H9 (cell line): Measurements from ENCODE around the gene IRAK1BP1. TPM values are rescaled to one million over a fixed set of nuclear protein-coding genes. Genes with fewer than 3 reads are reported as not detected.
"Not testable (repeated sequence)": the region's sequence is repeated elsewhere in the genome, so short reads cannot be mapped to it uniquely, and the experiment has no call there.

Source experiments
- DNase-seq: peaks from one replicate; pipeline ENCODE4 v3.0.0-alpha.2; 2017
- H2AFZ ChIP-seq: one replicate; pipeline ENCODE4 v1.6.1; 2013; ENCODE audit warnings: mild to moderate bottlenecking, low read length, control low read depth, moderate library complexity
- H2AK5ac ChIP-seq: 2 replicates; pipeline ENCODE4 v1.6.1; 2013; ENCODE audit warnings: low read length, control low read depth, mixed read lengths; ENCODE audit not compliant: insufficient read length
- H2BK120ac ChIP-seq: one replicate; pipeline ENCODE4 v1.6.1; 2013; ENCODE audit warnings: low read depth, mild to moderate bottlenecking, low read length, control low read depth, inconsistent platforms; ENCODE audit not compliant: poor library complexity, severe bottlenecking
- H2BK12ac ChIP-seq: 2 replicates; pipeline ENCODE4 v1.6.1; 2013; ENCODE audit warnings: low read length, control low read depth, mixed read lengths, low read depth; ENCODE audit not compliant: insufficient read length
- H2BK15ac ChIP-seq: 2 replicates; pipeline ENCODE4 v1.6.1; 2013; ENCODE audit warnings: low read depth, low read length, control low read depth
- H2BK20ac ChIP-seq: one replicate; pipeline ENCODE4 v1.6.1; 2013; ENCODE audit warnings: low read depth, mild to moderate bottlenecking, low read length, control low read depth, inconsistent platforms; ENCODE audit not compliant: poor library complexity, severe bottlenecking
- H2BK5ac ChIP-seq: 2 replicates; pipeline ENCODE4 v1.6.1; 2013; ENCODE audit warnings: low read length, control low read depth, mixed read lengths; ENCODE audit not compliant: insufficient read length
- H3K14ac ChIP-seq: 2 replicates; pipeline ENCODE4 v1.6.1; 2013; ENCODE audit warnings: low read length, control low read depth; ENCODE audit not compliant: insufficient read depth
- H3K18ac ChIP-seq: 2 replicates; pipeline ENCODE4 v1.6.1; 2013; ENCODE audit warnings: low read depth, mild to moderate bottlenecking, mixed read lengths, low read length, control low read depth; ENCODE audit not compliant: insufficient read length
- H3K23ac ChIP-seq: 2 replicates; pipeline ENCODE4 v1.6.1; 2013; ENCODE audit warnings: low read length, control low read depth, mixed read lengths, low read depth; ENCODE audit not compliant: insufficient read length
- H3K23me2 ChIP-seq: 2 replicates; pipeline ENCODE4 v1.6.1; 2013; ENCODE audit warnings: low read depth, mild to moderate bottlenecking, mixed read lengths, low read length, control low read depth; ENCODE audit not compliant: insufficient read length, poor library complexity, severe bottlenecking
- H3K27ac ChIP-seq: 2 replicates; pipeline ENCODE4 v1.5.1; 2013; ENCODE audit warnings: low read length, control low read depth, mixed read lengths, low read depth; ENCODE audit not compliant: insufficient read length
- H3K27me3 ChIP-seq: 2 replicates; pipeline ENCODE4 v1.6.1; 2013; ENCODE audit warnings: low read length, control low read depth, inconsistent platforms; ENCODE audit not compliant: insufficient read depth
- H3K4ac ChIP-seq: 2 replicates; pipeline ENCODE4 v1.6.1; 2013; ENCODE audit warnings: low read depth, mild to moderate bottlenecking, control low read depth, inconsistent platforms, low read length, moderate library complexity
- H3K4me1 ChIP-seq: 2 replicates; pipeline ENCODE4 v1.6.1; 2013; ENCODE audit warnings: low read length, control low read depth, inconsistent platforms; ENCODE audit not compliant: insufficient read depth
- H3K4me2 ChIP-seq: 2 replicates; pipeline ENCODE4 v1.6.1; 2013; ENCODE audit warnings: low read length, control low read depth, mixed read lengths; ENCODE audit not compliant: insufficient read length, insufficient read depth
- H3K56ac ChIP-seq: 2 replicates; pipeline ENCODE4 v1.6.1; 2013; ENCODE audit warnings: low read depth, mild to moderate bottlenecking, mixed read lengths, low read length, control low read depth; ENCODE audit not compliant: insufficient read length
- H3K79me1 ChIP-seq: 2 replicates; pipeline ENCODE4 v1.6.1; 2013; ENCODE audit warnings: low read depth, mild to moderate bottlenecking, moderate library complexity, low read length, control low read depth, inconsistent platforms; ENCODE audit not compliant: insufficient read depth, poor library complexity, severe bottlenecking
- H3K79me2 ChIP-seq: 2 replicates; pipeline ENCODE4 v1.6.1; 2013; ENCODE audit warnings: low read length, control low read depth, inconsistent platforms; ENCODE audit not compliant: insufficient read depth
- H3K9ac ChIP-seq: 2 replicates; pipeline ENCODE4 v1.6.1; 2013; ENCODE audit warnings: low read length, control low read depth, mixed read lengths; ENCODE audit not compliant: insufficient read length; ENCODE audit errors: extremely low read depth
- H3K9me3 ChIP-seq: one replicate; pipeline ENCODE4 v1.6.1; 2013; ENCODE audit warnings: low read depth, low read length, inconsistent platforms; ENCODE audit not compliant: control insufficient read depth
- H3T11ph ChIP-seq: one replicate; pipeline ENCODE4 v1.6.1; 2013; ENCODE audit warnings: mild to moderate bottlenecking, low read length, control low read depth, inconsistent platforms
- H4K20me1 ChIP-seq: one replicate; pipeline ENCODE4 v1.6.1; 2013; ENCODE audit not compliant: control insufficient read depth, insufficient read length, insufficient read depth
- H4K5ac ChIP-seq: 2 replicates; pipeline ENCODE4 v1.6.1; 2013; ENCODE audit warnings: low read depth, mild to moderate bottlenecking, mixed read lengths, low read length, control low read depth; ENCODE audit not compliant: insufficient read length
- H4K8ac ChIP-seq: replicated peaks from 2 replicates; pipeline ENCODE4 v1.6.1; 2013; ENCODE audit warnings: low read length, control low read depth, mixed read lengths, low read depth; ENCODE audit not compliant: insufficient read length
- H4K91ac ChIP-seq: 2 replicates; pipeline ENCODE4 v1.6.1; 2013; ENCODE audit warnings: low read depth, mild to moderate bottlenecking, moderate library complexity, mixed read lengths, low read length, control low read depth; ENCODE audit not compliant: insufficient read length
- H3K27ac Mint-ChIP-seq, 3 experiments: 2 replicates in 2 of 3; 3 replicates in 1 of 3; pipeline ENCODE4 v1.8.0; 2020 to 2021; ENCODE audit warnings: mixed read lengths in 3 of 3, mild to moderate bottlenecking in 1 of 3, moderate library complexity in 1 of 3
- H3K27me3 Mint-ChIP-seq: 2 replicates; pipeline ENCODE4 v1.8.0; 2021; ENCODE audit warnings: low read depth, mild to moderate bottlenecking, moderate library complexity, mixed read lengths
- H3K36me3 Mint-ChIP-seq, 3 experiments: 2 replicates in 2 of 3; 3 replicates in 1 of 3; pipeline ENCODE4 v1.8.0; 2020 to 2021; ENCODE audit warnings: low read depth in 3 of 3, mixed read lengths in 3 of 3; ENCODE audit not compliant: insufficient read depth in 1 of 3
- H3K4me1 Mint-ChIP-seq, 2 experiments: 2 replicates each; pipeline ENCODE4 v1.8.0; 2020; ENCODE audit warnings: mixed read lengths in 2 of 2
- H3K4me3 Mint-ChIP-seq, 2 experiments: 2 replicates in 1 of 2; 3 replicates in 1 of 2; pipeline ENCODE4 v1.8.0; 2020 to 2021; ENCODE audit warnings: mild to moderate bottlenecking in 2 of 2, mixed read lengths in 2 of 2, moderate library complexity in 1 of 2
- H3K9me3 Mint-ChIP-seq, 2 experiments: 2 replicates in 1 of 2; 3 replicates in 1 of 2; pipeline ENCODE4 v1.8.0; 2020; ENCODE audit warnings: mild to moderate bottlenecking in 2 of 2, mixed read lengths in 2 of 2, moderate library complexity in 1 of 2
- whole genome bisulfite sequencing: extraction: QIAGEN DNeasy Blood & Tissue Kit; methylation state at CpG from one replicate; pipeline ENCODE4 v1.1.7; 2013; ENCODE audit warnings: missing lambda C conversion rate, low lambda C conversion rate, mixed read lengths; ENCODE audit not compliant: insufficient read length; ENCODE audit errors: extremely low coverage; 5-methylcytosine and 5-hydroxymethylcytosine counted together
- total RNA-seq: library from RNA; stranded (reverse); gene quantifications from 2 replicates; pipeline ENCODE4 v1.2.1, GENCODE V29; 2021
- TF ChIP-seq, protein P1 (sequence below): fragments of 200-600 bp; sonication (generic); conservative IDR thresholded peaks from 3 replicates; pipeline ENCODE4 v1.8.0; 2021; ENCODE audit warnings: antibody characterized with exemption, mild to moderate bottlenecking

IRAK1BP1 gene
- total RNA-seq, 1 experiment from 2014 or later: 3.8 TPM

DNA sequence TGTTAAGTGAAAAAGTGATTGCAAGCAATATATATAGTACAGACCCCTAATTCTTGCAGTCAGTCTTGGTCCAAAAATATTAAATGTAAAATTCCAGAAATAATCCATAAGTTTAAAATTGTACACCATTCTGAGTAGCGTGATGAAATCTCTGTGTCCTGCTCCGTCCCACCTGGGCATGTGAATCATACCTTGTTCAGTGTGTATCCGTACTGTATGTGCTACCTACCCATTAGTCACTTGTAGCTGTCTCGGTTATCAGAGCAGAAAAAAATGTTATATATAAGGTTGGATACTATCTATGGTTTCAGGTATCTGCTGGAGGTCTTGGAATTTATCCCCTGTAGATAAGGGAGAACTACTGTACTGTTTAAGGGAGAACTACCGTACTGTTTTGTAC lies 16.3 kb downstream of the IRAK1BP1 start:
- H3K9ac ChIP-seq: no peak overlapping the region
- WGBS: no CpG with 5 or more reads among the region's 5 CpGs
- no peak overlapping the region for H3K14ac ChIP-seq

DNA sequence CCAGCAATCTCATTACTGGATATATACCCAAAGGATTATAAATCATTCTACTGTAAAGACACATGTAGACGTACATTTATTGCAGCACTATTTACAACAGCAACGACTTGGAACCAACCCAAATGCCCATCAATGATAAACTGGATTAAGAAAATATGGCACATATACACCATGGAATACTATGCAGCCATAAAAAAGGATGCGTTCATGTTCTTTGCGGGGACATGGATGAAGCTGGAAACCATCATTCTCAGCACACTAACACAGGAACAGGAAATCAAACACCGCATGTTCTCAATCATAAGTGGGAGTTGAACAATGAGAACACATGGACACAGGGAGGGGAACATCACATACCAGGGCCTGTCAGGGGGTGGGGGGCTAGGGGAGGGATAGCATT lies 22.6 kb downstream of the IRAK1BP1 start:
- not testable (repeated sequence) for DNase-seq, H3T11ph ChIP-seq, H3K9me3 ChIP-seq, H2BK5ac ChIP-seq, H3K9me3 Mint-ChIP-seq, H3K4me1 ChIP-seq, H3K4me2 ChIP-seq, H3K23ac ChIP-seq, H3K56ac ChIP-seq, H2BK20ac ChIP-seq, H4K20me1 ChIP-seq, H3K27me3 ChIP-seq, H3K79me2 ChIP-seq, H3K27ac Mint-ChIP-seq, H3K23me2 ChIP-seq, H3K9ac ChIP-seq, H3K14ac ChIP-seq, H3K4me3 Mint-ChIP-seq, H2BK120ac ChIP-seq, H3K4ac ChIP-seq, H4K91ac ChIP-seq, H3K79me1 ChIP-seq, H2AK5ac ChIP-seq, H4K8ac ChIP-seq, H3K4me1 Mint-ChIP-seq, H2BK15ac ChIP-seq, H3K27me3 Mint-ChIP-seq, H3K27ac ChIP-seq, H4K5ac ChIP-seq, H3K18ac ChIP-seq, H2AFZ ChIP-seq, H2BK12ac ChIP-seq
- H3K36me3 Mint-ChIP-seq: peaks cover 3 to 20% (median 14%) of the 10 kb centered on the region in 3 experiments; a peak in 6 of 7 replicates
- WGBS: no CpG with 5 or more reads among the region's 5 CpGs

More for the DNA sequence above, 16.3 kb downstream of the IRAK1BP1 start:
- no peak overlapping the region for H3K23ac ChIP-seq
- H3K23me2 ChIP-seq: no peaks in the 10 kb centered on the region
- H2BK120ac ChIP-seq: no peak overlapping the region
- H3K9me3 Mint-ChIP-seq: peaks cover 9 to 14% of the 10 kb centered on the region in 2 experiments; a peak in 4 of 5 replicates
- DNase-seq: no peak
- no peak overlapping the region for H2BK12ac ChIP-seq
- H3K79me2 ChIP-seq: no peaks in the 10 kb centered on the region
- no peak overlapping the region for H3T11ph ChIP-seq
- no peaks in the 10 kb centered on the region for H3K27me3 Mint-ChIP-seq
- TF ChIP-seq, protein P1, sequence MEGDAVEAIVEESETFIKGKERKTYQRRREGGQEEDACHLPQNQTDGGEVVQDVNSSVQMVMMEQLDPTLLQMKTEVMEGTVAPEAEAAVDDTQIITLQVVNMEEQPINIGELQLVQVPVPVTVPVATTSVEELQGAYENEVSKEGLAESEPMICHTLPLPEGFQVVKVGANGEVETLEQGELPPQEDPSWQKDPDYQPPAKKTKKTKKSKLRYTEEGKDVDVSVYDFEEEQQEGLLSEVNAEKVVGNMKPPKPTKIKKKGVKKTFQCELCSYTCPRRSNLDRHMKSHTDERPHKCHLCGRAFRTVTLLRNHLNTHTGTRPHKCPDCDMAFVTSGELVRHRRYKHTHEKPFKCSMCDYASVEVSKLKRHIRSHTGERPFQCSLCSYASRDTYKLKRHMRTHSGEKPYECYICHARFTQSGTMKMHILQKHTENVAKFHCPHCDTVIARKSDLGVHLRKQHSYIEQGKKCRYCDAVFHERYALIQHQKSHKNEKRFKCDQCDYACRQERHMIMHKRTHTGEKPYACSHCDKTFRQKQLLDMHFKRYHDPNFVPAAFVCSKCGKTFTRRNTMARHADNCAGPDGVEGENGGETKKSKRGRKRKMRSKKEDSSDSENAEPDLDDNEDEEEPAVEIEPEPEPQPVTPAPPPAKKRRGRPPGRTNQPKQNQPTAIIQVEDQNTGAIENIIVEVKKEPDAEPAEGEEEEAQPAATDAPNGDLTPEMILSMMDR: no peak
- H4K20me1 ChIP-seq: no peaks in the 10 kb centered on the region
- H2BK20ac ChIP-seq: no peak overlapping the region
- no peak overlapping the region for H3K4me2 ChIP-seq
- H3K27ac ChIP-seq: no peak overlapping the region
- H3K56ac ChIP-seq: no peak overlapping the region
- H3K36me3 Mint-ChIP-seq: peaks cover 8 to 21% (median 13%) of the 10 kb centered on the region in 3 experiments
- no peak overlapping the region for H3K4ac ChIP-seq
- no peaks in the 10 kb centered on the region for H3K4me1 Mint-ChIP-seq
- H3K79me1 ChIP-seq: no peaks in the 10 kb centered on the region
- H3K27ac Mint-ChIP-seq: no peak overlapping the region
- no peaks in the 10 kb centered on the region for H3K9me3 ChIP-seq
- no peaks in the 10 kb centered on the region for H3K4me1 ChIP-seq
- H2BK5ac ChIP-seq: no peak overlapping the region
- no peak overlapping the region for H2AK5ac ChIP-seq
- H3K27me3 ChIP-seq: no peaks in the 10 kb centered on the region
- H4K5ac ChIP-seq: no peak overlapping the region
- H4K91ac ChIP-seq: no peak overlapping the region
- H2AFZ ChIP-seq: no peak overlapping the region
- no peak overlapping the region for H3K18ac ChIP-seq
- H2BK15ac ChIP-seq: no peak overlapping the region
- no peak overlapping the region for H4K8ac ChIP-seq
- no peak overlapping the region for H3K4me3 Mint-ChIP-seq
